Stimulated activated naive CD8-positive, alpha-beta T cell treated with anti-CD3 and anti-CD28 coated beads, Interleukin-15, Interleukin-2, amounts not matched to agents 100 ng/mL and 50 ng/mL, for 24 hours (primary cell): ENCODE results near the gene MVK.

ENCODE experiments used
- H3K27ac Mint-ChIP-seq: one replicate; pipeline ENCODE4 v1.8.0; 2021; ENCODE audit warnings: mild to moderate bottlenecking, mixed read lengths
- H3K27me3 Mint-ChIP-seq: one replicate; pipeline ENCODE4 v1.8.0; 2021; ENCODE audit warnings: mixed read lengths
- H3K36me3 Mint-ChIP-seq: one replicate; pipeline ENCODE4 v1.8.0; 2021; ENCODE audit warnings: low read depth, mixed read lengths
- H3K4me1 Mint-ChIP-seq: one replicate; pipeline ENCODE4 v1.8.0; 2021; ENCODE audit warnings: low read depth, mixed read lengths
- H3K4me3 Mint-ChIP-seq: one replicate; pipeline ENCODE4 v1.8.0; 2021; ENCODE audit warnings: mild to moderate bottlenecking, mixed read lengths
- H3K9me3 Mint-ChIP-seq: one replicate; pipeline ENCODE4 v1.8.0; 2021; ENCODE audit warnings: mixed read lengths

Gene MVK

DNA sequence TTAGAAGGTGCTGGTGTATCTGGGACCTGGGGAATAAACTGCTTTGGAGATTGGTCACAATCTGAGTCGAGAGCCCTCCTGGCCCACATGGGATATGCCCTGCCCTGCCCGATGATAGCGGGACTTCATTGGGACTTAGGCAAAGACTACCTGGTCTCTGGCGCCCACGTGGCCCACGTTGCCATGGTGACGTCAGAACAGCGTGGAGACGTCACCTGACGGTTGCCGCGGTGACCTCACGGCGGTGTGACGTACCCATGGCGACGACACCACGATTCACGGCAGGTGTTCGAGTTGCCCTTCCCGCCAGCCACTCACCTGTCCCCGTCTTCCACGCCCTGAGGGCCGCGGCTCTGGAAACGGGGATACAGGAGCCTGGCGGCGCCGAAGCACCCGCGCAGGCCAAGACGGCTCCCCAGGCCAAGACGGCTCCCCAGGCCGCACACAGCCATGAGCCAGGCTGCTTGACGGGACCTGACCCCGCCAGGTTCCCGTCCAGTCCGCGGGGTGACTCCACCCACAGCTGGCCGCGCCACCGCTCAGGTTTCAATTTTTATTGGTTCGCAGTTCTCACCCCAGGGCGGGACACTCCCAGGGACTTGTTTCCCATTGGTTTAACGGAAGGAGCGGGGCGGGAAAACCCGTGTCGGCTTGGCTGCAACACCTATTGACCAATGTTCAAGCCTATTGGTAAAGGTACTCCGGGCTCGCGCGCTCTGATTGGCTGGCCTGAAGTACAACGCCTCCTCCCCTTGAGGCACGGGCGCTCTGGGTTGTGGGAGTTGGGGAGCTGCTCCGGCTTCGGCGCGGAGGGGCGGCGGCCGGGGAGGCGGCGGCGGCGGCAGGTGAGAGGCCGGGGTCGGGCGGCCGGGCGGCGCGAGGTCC is at the start of gene MVK, which contains the start of gene MMAB:
Gene MVK, plus strand, starts transcription at position 766 of the 885 bp plus-strand sequence. CDS start 1,029 bp downstream, outside the sequence.
Gene MMAB, minus strand, starts transcription at position 476 of the 885 bp plus-strand sequence. Its CDS starts 24 bp downstream, at position 452.
- Mint-ChIP-seq H3K36me3 (peaks cover 17% of the 10 kb centered on the region), H3K4me3 (peak within 1 kb of the TSS; percentile 90)

DNA sequence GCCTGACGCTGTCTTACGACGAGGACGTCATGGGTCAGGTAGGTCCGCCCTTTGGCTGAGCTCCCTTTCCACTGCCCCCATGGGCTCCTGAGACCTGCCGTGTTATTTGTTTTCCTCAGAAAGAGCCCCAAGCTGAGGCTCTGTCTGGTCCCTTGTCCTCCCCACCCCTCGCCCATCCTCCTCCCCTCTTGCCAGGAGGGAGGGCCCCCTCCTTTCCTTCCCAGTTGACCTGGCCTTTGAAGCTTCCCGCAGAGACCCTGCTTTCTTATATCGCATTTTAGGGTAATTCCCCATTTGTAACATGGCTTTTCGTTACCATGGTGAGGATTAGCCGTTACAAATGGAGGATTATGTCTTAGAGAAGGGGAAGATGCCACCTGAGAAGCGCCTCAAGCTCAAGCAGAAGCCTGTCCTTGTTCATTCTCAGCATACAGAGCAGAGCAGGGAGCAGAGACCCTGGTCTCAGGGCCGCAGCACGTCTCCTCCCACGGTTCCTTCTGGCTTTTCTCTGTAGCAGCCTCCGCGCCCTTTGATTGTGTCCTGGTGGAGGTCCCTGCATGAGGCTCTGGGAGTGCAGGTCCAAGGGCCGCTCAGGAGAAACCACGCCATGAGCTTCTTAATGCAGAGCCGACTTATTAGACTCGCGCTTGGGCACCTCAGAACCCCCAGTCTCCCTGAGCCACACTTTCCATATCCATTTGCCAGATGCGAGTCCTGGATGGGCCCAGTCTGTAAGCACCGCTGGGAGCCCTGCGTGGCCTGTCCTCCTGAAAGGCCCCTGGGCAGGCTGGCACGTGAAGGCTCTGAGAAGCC is 48.9 kb upstream of the MVK start:
- no peak overlapping the region for H3K27ac Mint-ChIP-seq
- peaks cover 40% of the 10 kb centered on the region for H3K36me3 Mint-ChIP-seq
- H3K4me1 Mint-ChIP-seq: no peaks in the 10 kb centered on the region
- H3K4me3 Mint-ChIP-seq: no peak overlapping the region
- no peaks in the 10 kb centered on the region for H3K9me3 Mint-ChIP-seq
- no peaks in the 10 kb centered on the region for H3K27me3 Mint-ChIP-seq

More for the DNA sequence above, at the start of gene MVK, which contains the start of gene MMAB:
- Mint-ChIP-seq H3K27me3 (no peaks in the 10 kb centered on the region), H3K4me1 (peaks cover 28% of the 10 kb centered on the region), H3K27ac (peak within 1 kb of the TSS; percentile 97), H3K9me3 (no peaks in the 10 kb centered on the region)

DNA sequence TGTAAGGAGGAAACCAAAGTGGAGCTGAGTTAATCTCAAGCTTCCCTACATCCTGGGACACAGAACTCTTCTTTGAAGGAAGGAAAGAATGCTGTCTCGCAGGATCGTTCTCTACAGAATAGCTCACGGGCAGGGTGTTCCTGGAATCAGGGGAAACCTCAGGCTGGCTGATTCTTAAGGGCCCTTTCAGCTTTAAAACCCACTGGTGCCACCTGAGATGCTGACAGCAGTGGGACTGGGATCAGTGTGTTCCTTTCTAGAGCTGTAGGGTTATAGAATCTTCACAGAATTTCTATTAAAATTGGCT is 48.4 kb upstream of the MVK start:
- Mint-ChIP-seq H3K4me1 (no peaks in the 10 kb centered on the region), H3K27me3 (no peaks in the 10 kb centered on the region), H3K36me3 (peaks cover 43% of the 10 kb centered on the region), H3K9me3 (no peaks in the 10 kb centered on the region), H3K27ac (no peak overlapping the region), H3K4me3 (no peak overlapping the region)

DNA sequence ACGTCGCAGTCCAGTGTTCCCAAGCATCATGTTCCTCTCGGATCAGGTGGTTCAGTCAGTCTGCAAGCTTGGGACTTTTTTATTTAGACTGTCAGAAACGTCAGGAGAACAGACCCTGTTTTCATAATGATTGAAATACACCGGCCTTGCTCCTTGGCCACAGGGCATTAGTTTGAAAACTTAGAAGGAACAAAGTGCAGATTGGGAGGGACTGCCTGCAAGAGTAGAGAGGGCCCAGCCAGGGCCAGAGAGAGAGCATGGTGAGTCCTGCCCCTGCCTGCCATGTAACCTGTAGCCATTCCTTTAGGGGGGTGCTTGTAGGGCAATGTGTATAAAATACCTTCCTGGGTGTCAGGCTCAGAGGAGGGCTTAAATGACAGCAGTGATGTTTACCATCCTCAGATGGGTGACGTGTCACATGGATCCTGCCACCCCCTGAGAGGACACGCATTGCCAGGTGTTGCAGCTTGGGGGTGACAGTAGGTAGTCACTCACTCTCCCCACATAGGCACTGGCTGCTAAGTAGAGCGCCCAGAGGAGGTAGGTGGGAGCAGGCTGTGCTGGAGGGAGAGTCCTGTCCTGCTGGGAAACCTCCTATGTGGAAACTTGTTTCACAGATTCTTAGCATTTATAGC is 46.0 kb upstream of the MVK start:
- Mint-ChIP-seq H3K27me3 (no peaks in the 10 kb centered on the region), H3K9me3 (no peaks in the 10 kb centered on the region), H3K36me3 (peaks cover 29% of the 10 kb centered on the region), H3K27ac (no peak overlapping the region), H3K4me1 (no peaks in the 10 kb centered on the region), H3K4me3 (no peak overlapping the region)

DNA sequence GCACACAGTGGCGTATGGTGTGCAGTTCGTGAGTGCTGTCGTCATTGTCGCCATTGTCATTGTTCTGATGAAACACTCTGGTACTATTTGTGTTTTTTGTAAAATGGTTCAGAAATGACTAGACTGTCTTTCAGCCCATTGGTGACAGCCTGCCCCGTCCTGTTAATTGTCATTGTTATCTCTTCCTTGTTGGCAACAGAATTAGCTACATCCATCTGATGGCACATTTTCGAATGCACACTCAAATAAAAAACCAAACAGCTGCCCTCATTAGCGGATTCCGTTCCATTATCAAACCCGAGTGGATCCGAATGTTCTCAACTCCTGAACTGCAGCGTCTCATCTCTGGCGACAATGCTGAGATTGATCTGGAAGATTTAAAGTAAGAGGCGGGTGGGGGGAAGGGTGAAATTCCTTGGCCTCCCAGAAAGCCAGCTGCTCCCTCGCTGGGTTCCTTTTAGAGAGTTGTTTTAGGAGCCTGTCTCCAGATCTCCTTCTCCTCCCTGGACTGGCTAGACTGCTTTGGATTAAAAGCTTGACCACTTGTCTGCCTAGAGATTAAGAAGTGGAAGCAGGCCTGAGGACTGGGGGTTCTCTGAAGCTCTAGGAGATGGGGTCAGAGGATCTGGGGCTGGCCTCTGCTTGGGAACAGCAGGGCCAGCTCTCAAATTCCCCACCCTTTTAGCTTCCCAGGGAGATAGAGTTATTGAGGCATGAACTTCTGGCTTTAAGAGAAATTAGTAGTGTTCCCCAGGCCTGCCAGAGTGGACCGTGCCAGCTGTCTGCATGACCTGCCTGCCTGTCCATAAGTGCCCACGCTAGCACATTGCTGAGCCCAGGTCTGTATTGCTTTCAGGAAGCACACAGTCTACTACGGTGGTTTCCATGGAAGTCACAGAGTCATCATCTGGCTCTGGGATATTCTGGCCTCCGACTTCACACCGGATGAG is 43.6 kb upstream of the MVK start:
- H3K36me3 Mint-ChIP-seq: peaks cover 27% of the 10 kb centered on the region
- no peak overlapping the region for H3K27ac Mint-ChIP-seq
- H3K4me3 Mint-ChIP-seq: no peak overlapping the region
- no peaks in the 10 kb centered on the region for H3K9me3 Mint-ChIP-seq
- no peaks in the 10 kb centered on the region for H3K4me1 Mint-ChIP-seq
- H3K27me3 Mint-ChIP-seq: no peaks in the 10 kb centered on the region

DNA sequence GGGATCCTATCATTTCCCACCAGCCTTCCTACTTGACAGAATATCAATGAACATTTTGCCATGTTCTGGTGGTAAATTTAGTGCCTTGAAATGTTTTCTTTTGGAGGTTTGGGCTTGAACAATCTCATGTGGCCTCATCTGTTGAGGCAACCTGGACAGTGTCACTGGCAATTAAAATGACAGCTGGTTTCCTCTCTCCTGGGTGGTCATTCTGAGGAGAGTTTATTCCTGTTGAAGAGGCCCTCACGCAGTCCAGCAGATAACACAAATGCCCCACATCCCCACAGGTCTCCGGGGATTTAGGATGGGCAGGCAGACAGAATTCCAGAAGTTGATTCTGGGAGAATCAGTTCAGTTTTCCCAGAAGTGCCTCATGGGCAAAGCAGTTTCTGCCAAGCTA is 42.2 kb upstream of the MVK start:
- Mint-ChIP-seq H3K4me1 (no peaks in the 10 kb centered on the region), H3K27ac (no peak overlapping the region), H3K36me3 (peaks cover 19% of the 10 kb centered on the region), H3K9me3 (no peaks in the 10 kb centered on the region), H3K27me3 (no peaks in the 10 kb centered on the region), H3K4me3 (no peak overlapping the region)

DNA sequence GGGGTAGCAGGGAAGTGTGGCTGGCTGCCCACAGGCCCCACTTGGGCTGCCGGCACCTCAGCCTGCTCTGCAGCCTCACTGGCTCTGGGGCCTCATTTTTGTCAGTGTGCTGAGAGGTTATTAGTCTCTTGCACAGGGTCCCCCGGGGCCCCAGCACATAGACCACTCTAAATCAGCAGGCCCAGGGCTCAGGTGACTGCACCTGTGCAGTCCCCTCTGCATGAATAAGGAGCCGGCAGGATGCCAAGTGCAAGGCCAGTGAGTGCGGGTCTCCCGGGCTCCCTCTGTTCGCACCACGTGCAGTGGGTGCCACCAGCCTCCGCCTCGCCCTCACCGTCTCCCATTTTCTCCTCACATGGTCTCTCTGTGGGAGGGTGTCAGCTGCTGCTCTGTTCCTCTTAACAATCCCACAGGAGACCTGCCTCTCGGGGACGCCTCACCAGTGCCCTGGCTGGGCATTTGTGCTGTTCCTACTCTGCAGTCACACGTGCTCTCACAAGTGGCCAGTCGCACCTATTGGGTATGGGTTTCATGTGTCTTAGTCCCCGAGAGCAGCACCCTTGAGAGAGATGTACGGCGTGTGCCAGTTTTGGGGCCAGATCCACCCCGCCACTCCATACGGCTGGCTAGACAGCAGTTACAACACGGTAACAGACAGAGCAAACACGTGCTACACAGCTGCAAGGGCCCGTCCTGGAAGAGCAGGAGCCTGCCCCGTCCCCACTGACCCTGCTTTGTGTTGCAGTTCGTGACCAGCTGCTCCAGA is 40.7 kb upstream of the MVK start:
- Mint-ChIP-seq H3K36me3 (peaks cover 16% of the 10 kb centered on the region), H3K27ac (no peak overlapping the region), H3K4me1 (no peaks in the 10 kb centered on the region), H3K27me3 (no peaks in the 10 kb centered on the region), H3K4me3 (no peak overlapping the region), H3K9me3 (no peaks in the 10 kb centered on the region)

DNA sequence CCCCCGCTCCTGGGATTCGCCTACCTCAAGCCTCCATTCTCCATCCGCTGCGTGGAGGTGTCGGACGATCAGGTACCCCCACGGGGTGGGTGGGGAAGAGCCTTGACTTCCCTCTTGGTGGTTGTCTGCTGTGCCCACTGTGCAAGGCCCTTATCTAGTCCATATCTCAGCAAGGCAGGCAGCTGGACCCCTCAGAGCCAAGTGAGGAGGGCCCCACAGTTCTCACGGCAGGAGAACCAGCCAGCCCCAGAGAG is 40.2 kb upstream of the MVK start:
- Mint-ChIP-seq H3K36me3 (peaks cover 16% of the 10 kb centered on the region), H3K4me1 (no peaks in the 10 kb centered on the region), H3K9me3 (no peaks in the 10 kb centered on the region), H3K4me3 (no peak overlapping the region), H3K27me3 (no peaks in the 10 kb centered on the region), H3K27ac (no peak overlapping the region)

DNA sequence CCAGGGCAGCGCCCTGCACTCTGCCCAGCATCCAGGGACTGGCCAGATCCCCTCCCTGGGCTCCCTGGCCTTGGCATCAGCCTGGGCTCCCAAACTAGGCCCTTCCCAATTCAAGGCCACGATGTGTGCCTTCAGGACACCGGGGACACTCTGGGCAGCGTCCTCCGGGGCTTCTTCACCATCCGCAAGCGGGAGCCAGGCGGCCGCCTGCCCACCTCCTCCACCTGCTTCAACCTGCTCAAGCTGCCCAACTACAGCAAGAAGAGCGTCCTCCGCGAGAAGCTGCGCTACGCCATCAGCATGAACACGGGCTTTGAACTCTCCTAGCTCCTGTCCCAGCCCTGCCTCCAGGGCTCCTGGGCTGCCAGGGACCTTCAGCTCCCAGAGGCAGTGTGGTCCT is 39.1 kb upstream of the MVK start:
- H3K27me3 Mint-ChIP-seq: no peaks in the 10 kb centered on the region
- no peaks in the 10 kb centered on the region for H3K9me3 Mint-ChIP-seq
- H3K27ac Mint-ChIP-seq: no peak overlapping the region
- no peaks in the 10 kb centered on the region for H3K4me1 Mint-ChIP-seq
- peaks cover 16% of the 10 kb centered on the region for H3K36me3 Mint-ChIP-seq
- H3K4me3 Mint-ChIP-seq: no peak overlapping the region

DNA sequence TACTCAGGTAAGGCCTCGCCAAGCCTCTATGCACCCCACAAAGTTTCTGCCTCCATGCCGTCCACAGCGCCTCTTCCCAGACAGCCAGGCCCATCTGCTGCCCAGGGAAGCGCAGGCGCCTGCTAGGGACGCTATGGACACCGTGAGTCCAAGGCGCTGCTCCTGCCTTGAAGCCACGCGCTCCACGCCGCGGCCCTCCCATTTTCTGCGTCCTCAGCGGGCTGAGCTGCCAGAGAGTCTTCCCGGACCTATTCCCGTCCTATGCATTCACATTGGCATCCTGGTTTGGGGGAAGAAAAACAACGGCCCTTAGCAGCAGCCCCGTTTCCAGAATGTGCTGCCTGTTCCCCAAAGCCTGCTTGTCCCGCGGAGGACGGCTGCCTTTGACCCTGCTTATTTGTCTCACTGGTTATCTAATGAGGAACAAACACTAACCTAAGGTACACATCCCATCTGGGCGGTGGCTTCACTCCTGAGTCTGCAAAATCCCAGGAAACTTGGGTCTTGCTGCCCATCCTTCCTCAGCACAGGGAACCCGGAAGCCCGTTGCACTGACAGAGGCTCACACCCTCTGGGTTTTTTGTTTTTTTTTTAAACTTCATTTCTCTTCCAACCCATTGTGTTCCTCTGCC is 38.2 kb upstream of the MVK start:
- Mint-ChIP-seq H3K4me1 (no peaks in the 10 kb centered on the region), H3K27me3 (no peaks in the 10 kb centered on the region), H3K4me3 (no peak overlapping the region), H3K36me3 (peaks cover 13% of the 10 kb centered on the region), H3K27ac (no peak overlapping the region), H3K9me3 (no peaks in the 10 kb centered on the region)

DNA sequence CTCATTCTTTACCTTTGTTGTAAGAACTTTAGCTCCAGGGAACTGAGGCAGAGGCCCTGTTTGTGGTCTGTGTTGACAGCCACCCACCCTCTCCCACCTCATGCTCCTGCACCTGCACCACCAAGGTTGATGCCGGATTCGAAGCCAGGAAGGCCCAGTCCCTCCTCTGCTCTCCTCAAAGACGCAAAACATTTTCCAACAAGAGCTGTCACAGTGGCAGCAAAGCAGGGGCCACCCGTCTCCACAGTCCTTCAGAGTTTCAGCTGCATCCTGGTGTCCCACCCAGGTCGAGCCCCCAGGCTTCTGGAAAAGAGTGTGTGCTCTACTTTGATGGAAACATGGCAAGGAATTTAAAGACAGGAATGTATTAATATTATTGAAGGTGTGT is 37.7 kb upstream of the MVK start:
- Mint-ChIP-seq H3K4me3 (no peak overlapping the region), H3K27ac (no peak overlapping the region), H3K9me3 (no peaks in the 10 kb centered on the region), H3K36me3 (peaks cover 11% of the 10 kb centered on the region), H3K4me1 (no peaks in the 10 kb centered on the region), H3K27me3 (no peaks in the 10 kb centered on the region)

DNA sequence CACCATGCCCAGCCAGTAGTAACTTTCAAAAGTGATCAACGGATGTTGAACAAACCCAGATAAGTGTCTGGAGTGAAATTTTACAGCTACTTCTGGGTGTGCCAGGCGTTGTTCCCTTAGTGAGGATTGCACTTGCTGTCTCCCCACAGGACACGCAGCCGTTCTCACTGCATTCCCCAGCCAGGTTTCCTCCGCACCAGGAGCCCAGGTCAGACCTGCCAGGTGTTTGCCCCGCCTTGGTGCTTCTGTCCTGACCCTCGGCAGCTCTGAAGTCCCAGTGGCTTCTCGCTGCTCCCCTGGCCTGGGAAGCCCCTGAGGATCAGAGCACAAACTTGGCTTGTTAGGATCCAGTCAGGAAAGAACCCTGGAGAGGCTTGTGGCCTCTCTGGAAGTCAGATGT is 36.5 kb upstream of the MVK start:
- Mint-ChIP-seq H3K4me1 (no peaks in the 10 kb centered on the region), H3K27me3 (no peaks in the 10 kb centered on the region), H3K9me3 (no peaks in the 10 kb centered on the region), H3K27ac (no peak overlapping the region), H3K4me3 (no peak overlapping the region), H3K36me3 (peaks cover 8% of the 10 kb centered on the region)

DNA sequence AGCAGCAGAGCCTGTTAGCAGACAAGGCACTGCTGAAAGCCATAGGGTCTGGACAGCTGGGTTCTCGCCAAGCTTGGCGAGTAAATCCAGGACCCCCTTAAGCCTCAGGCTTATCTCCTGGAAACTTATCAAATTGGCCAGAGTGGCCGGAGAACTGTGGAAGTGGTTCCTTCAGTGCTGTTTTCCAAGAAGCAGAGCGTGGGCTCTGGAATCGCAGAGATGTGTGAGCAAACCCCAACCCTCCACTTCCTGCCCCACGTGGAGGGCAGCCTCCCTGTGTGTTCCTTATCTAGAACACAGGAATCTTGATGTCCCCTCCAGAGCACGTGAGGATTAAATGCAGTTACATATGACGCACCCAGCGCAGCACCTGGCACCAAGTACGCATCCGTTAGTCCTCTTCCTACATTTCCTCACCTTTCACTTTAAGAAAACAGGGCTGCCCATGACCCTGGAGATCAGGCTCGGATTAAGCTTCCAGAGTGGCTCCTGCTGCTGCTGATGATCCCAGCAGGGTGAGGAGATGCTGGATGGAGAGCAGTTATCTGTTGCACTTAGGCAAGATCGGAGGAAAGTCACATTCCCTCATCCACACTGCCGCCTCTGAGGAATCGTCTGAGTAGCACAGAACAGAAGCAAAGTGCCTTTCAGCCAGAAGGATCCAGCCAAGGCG is 35.3 kb upstream of the MVK start:
- H3K9me3 Mint-ChIP-seq: no peaks in the 10 kb centered on the region
- H3K27me3 Mint-ChIP-seq: no peaks in the 10 kb centered on the region
- H3K27ac Mint-ChIP-seq: no peak overlapping the region
- no peaks in the 10 kb centered on the region for H3K4me1 Mint-ChIP-seq
- H3K36me3 Mint-ChIP-seq: peaks cover 8% of the 10 kb centered on the region
- no peak overlapping the region for H3K4me3 Mint-ChIP-seq
